ENCODE results near the gene NPDC1. TPM values are rescaled to one million over a fixed set of nuclear protein-coding genes. Genes with fewer than 3 reads are reported as not detected.
"Not testable (repeated sequence)": the region's sequence is repeated elsewhere in the genome, so short reads cannot be mapped to it uniquely, and the experiment has no call there.

NPDC1 gene
- polyA plus RNA-seq, 12 donors: 26.6 to 48.0 (median 30.3) TPM; not detected in 1

DNA sequence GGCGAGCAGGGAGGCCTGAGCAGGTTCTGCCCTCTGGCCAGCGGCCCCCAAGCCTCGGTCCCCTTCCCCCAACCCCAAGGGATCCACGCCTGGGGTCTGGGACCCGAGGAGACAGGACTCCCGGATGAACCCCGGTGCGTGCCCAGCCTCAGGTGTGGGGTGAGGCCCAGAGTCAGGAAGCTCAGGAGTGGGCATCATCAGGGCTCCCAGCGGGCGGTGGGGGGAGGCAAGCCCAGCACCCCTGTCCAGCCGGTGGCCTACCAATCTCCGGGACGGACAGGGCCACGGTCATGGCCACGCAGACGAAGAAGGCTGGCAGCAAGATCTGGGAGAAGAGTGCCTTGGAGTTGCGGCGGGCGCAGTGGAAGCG is 32.4 kb downstream of the NPDC1 start:
- DNase-seq: no peak

DNA sequence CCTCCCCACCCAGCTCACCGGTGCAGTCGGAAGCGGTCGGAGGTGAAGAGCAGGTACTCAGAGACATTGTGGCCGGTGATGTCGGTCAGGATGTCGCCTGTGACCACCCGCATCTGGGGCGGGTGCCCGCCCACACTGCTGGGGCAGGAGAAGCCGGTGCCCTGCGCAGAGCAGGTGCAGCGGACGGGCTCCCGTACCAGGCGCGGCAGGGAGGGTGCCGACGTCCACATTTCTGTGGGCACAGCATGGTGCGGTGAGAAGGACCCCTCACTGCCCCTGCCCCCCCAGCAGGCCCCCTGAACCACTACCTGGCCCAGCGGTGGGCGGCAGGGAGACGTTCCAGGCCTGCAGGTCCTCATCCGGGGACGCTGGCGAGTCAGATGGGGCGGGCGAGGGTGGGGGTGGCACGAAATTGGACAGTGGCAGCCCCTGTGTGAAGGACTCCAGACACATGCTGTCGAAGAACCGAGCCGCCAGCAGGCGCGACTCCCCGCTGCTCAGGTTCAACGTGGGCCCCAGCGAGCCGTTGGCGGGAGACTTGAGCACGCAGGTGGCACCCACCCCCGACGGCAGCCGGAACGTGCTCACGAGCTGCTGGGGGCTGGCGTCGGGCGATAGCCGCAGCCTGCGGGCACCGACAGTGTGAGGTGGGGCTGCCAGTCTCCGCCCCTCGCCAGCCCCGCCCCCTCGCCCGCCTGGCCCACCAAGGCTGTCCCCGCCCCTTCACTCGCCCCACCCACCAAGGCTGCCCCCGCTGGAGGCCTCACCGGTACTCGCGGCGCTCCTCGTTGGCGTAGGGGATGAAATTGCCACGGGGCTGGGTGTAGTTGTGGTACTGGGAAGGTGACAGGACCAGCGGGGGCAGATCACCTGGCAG is 33.0 kb downstream of the NPDC1 start:
- DNase-seq: no peak

GRCh38 chr9:137011907-137012675 is 33.9 kb downstream of the NPDC1 start:
- no peak for DNase-seq

GRCh38 chr9:137011156-137011555 is 34.8 kb downstream of the NPDC1 start:
- no peak for DNase-seq

DNA sequence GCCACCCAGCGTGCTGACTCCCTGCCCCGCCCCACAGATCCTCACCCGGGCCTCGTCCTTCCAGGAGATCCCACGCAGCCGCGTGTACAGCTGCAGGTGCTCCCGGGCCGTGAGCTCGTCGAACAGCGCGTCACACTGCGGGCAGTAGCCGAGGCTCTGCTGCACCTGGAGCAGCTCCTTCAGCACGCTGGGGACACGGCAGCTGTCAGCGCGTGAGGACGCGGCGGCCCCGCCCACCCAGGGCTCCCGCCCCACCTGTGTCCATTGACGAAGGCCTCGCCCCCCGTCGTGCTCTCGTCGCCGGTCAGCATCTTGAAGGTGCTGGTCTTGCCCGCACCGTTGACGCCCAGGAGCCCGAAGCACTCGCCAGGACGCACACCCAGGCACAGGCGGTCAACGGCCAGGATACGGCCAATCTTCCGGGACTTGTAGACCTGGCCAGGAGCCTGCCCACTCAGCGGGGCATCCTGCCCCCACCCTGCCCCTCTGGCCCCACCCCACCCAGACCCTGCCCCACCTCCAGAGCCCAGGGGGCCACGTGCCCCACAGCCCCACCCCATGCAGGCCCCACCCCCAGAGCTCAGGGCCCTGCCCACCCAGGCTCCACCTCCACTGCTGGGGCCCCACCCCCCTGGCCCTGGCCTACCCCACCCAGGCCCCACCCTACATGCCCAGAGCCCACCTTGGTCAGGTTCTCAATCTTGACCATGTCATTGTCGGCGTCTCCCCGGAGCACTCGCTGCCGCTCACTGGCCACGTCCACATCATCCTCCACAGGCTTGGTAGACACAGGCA is 35.8 kb downstream of the NPDC1 start:
- no peak for DNase-seq

DNA sequence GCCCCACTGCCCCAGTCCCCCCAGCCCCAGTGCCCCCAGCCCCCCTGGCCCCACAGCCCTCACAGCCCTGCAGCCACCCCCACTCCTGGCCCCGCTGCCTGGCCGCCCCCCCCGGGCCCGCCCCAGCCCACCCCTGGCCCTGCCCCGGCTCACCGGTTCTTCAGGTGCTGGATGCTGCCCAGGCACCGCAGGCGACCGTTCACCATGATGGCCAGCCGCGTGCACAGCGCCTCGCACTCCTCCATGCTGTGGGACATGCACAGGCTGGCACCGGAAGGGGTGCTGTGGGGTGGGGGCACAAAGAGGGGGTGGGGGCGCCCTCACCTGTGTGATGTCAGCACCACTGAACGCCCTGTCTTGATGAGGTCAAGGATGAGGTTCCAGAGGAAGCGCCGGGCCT is 36.8 kb downstream of the NPDC1 start:
- no peak for DNase-seq

- no peak for DNase-seq
These were observed 37.7 kb downstream of the NPDC1 start for GRCh38 chr9:137008312-137008711.

DNA sequence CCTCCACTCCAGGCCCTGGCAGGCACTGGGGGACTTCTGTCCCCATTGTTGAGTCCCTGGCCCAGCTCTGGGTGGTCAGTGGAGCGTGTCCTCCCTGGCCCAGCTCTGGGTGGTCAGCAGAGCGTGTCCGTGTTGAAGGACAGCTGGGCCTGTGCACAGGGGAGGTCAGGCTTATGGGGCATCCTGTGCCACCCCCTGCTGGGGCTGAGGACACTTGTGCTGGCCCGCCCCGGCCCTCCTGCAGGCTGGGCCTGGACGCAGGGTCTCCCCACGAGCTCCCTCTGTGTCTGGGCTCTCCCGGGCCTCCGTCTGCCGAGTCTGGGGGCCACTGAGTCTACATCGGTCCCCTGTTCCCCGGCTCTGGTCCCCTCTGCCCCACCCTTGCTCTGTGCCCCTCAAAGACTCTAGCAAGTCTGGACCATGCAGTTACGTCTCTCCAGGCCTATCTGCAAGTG is 38.1 kb downstream of the NPDC1 start:
- no peak for DNase-seq

GRCh38 chr9:137007108-137007815 is 38.7 kb downstream of the NPDC1 start:
- DNase-seq: no peak

DNA sequence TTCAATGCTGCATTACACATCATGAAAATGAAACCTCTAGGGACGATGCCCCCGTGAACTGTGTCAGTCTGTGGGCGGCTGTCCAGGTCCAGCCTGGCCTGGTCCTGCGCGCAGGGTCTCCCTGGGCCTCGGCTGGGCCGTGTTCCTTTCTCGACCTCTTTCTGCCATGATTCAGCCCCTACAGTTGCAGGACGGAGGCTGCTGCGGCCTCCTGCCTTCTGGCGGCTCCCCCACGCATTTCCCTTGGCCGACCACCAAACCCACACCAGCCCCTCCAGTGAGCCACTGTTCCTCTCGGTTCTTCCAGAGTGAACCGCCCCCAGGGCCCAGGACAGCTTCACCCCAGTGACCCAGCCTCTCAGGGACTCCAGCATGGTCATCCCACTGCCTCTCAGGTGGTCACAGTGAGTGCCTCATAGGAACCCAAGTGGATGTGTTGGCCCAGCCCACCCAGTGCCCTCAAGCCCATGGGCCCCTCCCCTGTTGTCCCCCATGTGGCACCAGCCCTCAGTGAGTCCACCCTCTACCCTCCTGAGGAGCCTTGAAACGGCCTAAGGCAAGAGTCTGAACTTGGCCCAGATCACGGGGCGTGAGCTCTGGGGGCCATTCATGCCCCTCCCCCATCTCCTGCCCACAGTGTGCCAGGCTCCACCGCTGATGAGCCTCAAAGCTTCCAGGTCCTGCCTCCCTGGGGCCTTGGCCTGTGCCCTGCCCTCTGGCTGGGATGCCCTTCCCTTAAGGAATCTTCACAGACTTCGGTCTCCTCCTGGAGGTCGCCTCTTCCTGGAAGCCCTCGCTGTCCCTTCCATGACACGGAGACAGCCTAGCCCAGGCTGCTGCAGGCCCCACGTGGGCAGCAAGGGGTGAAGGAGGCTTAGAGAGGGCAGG is 39.6 kb downstream of the NPDC1 start:
- no peak for DNase-seq

DNA sequence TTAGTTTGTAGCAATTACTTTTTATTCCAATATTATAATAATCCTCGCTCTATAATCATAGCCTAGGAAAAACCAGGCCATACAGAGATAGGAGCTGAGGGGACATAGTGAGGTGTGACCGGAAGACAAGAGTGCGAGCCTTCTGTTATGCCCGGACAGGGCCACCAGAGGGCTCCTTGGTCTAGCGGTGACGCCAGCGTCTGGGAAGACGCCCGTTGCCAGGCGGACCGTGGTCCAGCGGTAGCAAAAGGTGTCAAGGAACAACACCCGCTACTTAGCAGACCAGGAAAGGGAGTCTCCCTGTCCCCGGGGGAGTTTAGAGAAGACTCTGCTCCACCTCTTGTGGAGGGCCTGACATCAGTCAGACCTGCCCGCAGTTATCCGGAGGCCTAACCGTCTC is 41.7 kb downstream of the NPDC1 start:
- not testable (repeated sequence) for DNase-seq

GRCh38 chr9:137002646-137003041 is 43.3 kb downstream of the NPDC1 start:
- no peak for DNase-seq

DNA sequence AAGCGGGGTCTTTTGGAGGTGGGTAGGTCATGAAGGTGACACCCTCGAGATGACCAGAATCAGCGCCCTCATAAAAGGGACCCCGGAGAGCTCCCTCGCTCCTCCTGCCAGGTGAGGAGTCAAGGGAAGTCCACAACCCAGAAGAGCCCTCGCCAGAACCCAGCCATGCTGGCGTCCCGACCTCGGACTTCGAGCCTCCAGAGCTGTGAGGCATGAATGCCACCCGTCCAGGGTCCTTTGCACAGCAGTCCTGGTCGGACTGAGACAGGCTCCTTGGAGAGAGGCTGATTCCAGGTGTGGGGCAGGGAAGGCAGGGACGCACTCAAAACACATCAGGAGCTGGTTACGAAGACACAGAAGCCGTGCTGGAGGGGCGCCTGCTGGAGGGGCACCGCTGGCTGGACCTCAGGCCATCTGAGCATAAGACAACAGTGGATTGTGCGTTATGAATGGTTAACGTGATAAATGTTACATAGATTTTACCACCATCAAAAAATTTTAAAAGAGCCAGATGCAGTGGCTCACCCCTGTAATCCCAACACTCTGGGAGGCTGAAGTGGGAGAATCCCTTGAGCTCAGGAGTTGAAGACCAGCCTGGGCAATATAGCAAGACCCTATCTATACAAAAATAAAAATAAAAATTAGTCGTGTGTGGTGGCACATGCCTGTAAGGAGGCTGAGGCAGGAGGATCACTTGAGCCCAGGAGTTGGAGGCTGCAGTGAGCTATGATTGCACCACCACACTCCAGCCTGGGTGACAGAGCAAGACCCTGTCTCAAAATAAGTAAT is 43.9 kb downstream of the NPDC1 start:
- DNase-seq: no peak

GRCh38 chr9:137000177-137000930 is 45.6 kb downstream of the NPDC1 start:
- no peak for DNase-seq

- no peak for DNase-seq
These were observed 48.1 kb downstream of the NPDC1 start for GRCh38 chr9:136997830-136998234.

DNA sequence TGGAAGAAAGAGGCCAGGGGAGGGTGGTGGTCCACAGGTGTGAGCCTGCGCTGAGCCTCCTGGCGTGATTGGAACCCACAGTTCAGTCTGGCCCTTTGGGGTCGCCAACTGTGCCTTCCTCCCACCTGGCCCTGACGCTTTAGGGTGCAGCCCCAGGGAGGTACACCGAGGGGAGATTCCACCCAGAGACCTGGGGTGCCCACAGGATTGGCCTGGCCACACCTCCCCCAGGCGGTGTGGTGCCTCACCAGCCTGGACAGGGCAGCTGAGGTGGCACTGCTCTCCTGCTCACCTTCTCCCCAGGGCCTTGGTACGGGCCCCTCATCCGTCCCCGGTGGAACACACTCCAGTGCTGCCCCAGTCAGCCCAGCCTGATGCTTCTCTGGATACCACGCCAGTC is 48.6 kb downstream of the NPDC1 start:
- no peak for DNase-seq

- no peak for DNase-seq
These were observed 49.4 kb downstream of the NPDC1 start, which contains the start of gene CLIC3 for GRCh38 chr9:136996361-136997292. CLIC3 (minus strand) TSS chr9:136996568; CDS start chr9:136996543, 25 bp downstream.

Measured in muscle of arm (tissue), 12 donors.